WTC11 (cell line): ENCODE data around the gene RNF133. TPM values are rescaled to one million over a fixed set of nuclear protein-coding genes. Genes with fewer than 3 reads are reported as not detected.

Experiments
- ATAC-seq: fragments of 200-7000 bp; cut with Tn5 transposase; 2 replicates; pipeline ENCODE4 v1.10.0; 2021; ENCODE audit warnings: mild to moderate bottlenecking, moderate library complexity
- CTCF ChIA-PET: fragments of 300-600 bp; sonication (Branson Sonifier 250); formaldehyde crosslinking; loops from one replicate; lab custom pipeline; 2021; ENCODE audit warnings: antibody characterized with exemption; lab: Charles Lee
- POLR2A ChIA-PET: fragments of 350-600 bp; sonication (Branson Sonifier 250); formaldehyde crosslinking; loops from one replicate; lab custom pipeline; 2021; ENCODE audit warnings: antibody characterized with exemption; lab: Charles Lee
- DNase-seq: peaks from one replicate; pipeline ENCODE4 v3.0.0; 2021; ENCODE audit warnings: low spot score
- H3K27ac Mint-ChIP-seq: 2 replicates; pipeline ENCODE4 v1.8.0; 2021; ENCODE audit warnings: mixed read lengths
- H3K27me3 Mint-ChIP-seq: 2 replicates; pipeline ENCODE4 v1.8.0; 2021; ENCODE audit warnings: low read depth, mild to moderate bottlenecking, moderate library complexity, mixed read lengths
- H3K36me3 Mint-ChIP-seq: 2 replicates; pipeline ENCODE4 v1.8.0; 2021; ENCODE audit warnings: mixed read lengths
- H3K4me1 Mint-ChIP-seq: 2 replicates; pipeline ENCODE4 v1.8.0; 2022; ENCODE audit warnings: mixed read lengths
- H3K4me3 Mint-ChIP-seq: 2 replicates; pipeline ENCODE4 v1.8.0; 2021; ENCODE audit warnings: mild to moderate bottlenecking, moderate library complexity, mixed read lengths
- H3K9me3 Mint-ChIP-seq: 2 replicates; pipeline ENCODE4 v1.8.0; 2021; ENCODE audit warnings: mixed read lengths
- AR ChIP-seq: fragments of 250-450 bp; sonication (Bioruptor Pico); IDR thresholded peaks from 2 replicates; pipeline ENCODE4 v1.9.0; 2021; ENCODE audit warnings: mild to moderate bottlenecking
- ARID4B ChIP-seq: sonication (generic); formaldehyde crosslinking; IDR thresholded peaks from 2 replicates; pipeline ENCODE4 v1.8.0; 2023; ENCODE audit warnings: missing genetic modification reagents, mild to moderate bottlenecking, borderline replicate concordance
- ATF2 ChIP-seq: sonication (generic); formaldehyde crosslinking; IDR thresholded peaks from 2 replicates; pipeline ENCODE4 v1.8.1; 2022; ENCODE audit warnings: low read depth, missing genetic modification reagents, borderline replicate concordance
- CBFB ChIP-seq: sonication (generic); formaldehyde crosslinking; IDR thresholded peaks from 2 replicates; pipeline ENCODE4 v1.8.1; 2022; ENCODE audit warnings: mild to moderate bottlenecking, low read depth, missing genetic modification reagents
- ELF4 ChIP-seq: sonication (generic); formaldehyde crosslinking; IDR thresholded peaks from 2 replicates; pipeline ENCODE4 v1.8.1; 2022; ENCODE audit warnings: low read depth, mild to moderate bottlenecking, moderate library complexity, missing genetic modification reagents
- GRHL2 ChIP-seq: fragments of 250-450 bp; sonication (Bioruptor Pico); IDR thresholded peaks from 2 replicates; pipeline ENCODE4 v1.8.0; 2022; ENCODE audit warnings: mild to moderate bottlenecking, moderate library complexity; ENCODE audit not compliant: insufficient replicate concordance, severe bottlenecking
- MYBL2 ChIP-seq: sonication (generic); formaldehyde crosslinking; IDR thresholded peaks from 2 replicates; pipeline ENCODE4 v1.8.1; 2023; ENCODE audit warnings: mild to moderate bottlenecking, moderate library complexity, missing genetic modification reagents
- NFATC4 ChIP-seq: fragments of 250-450 bp; sonication (Bioruptor Pico); IDR thresholded peaks from 2 replicates; pipeline ENCODE4 v1.9.0; 2021; ENCODE audit warnings: mild to moderate bottlenecking
- SMAD4 ChIP-seq: sonication (generic); formaldehyde crosslinking; IDR thresholded peaks from 2 replicates; pipeline ENCODE4 v1.8.0; 2022; ENCODE audit warnings: mild to moderate bottlenecking, missing genetic modification reagents
- ZNF219 ChIP-seq: sonication (generic); formaldehyde crosslinking; IDR thresholded peaks from 2 replicates; pipeline ENCODE4 v1.8.0; 2023; ENCODE audit warnings: missing genetic modification reagents, mild to moderate bottlenecking, borderline replicate concordance
- ZNF263 ChIP-seq: sonication (generic); formaldehyde crosslinking; IDR thresholded peaks from 2 replicates; pipeline ENCODE4 v1.8.1; 2022; ENCODE audit warnings: low read depth, mild to moderate bottlenecking, moderate library complexity, missing genetic modification reagents
- ZNF416 ChIP-seq: fragments of 250-450 bp; sonication (Bioruptor Pico); IDR thresholded peaks from 2 replicates; pipeline ENCODE4 v1.9.0; 2021; ENCODE audit warnings: mild to moderate bottlenecking, inconsistent platforms
- ZNF512 ChIP-seq: sonication (generic); formaldehyde crosslinking; IDR thresholded peaks from 2 replicates; pipeline ENCODE4 v1.8.1; 2022; ENCODE audit warnings: missing genetic modification reagents, borderline replicate concordance
- ZNF671 ChIP-seq: fragments of 250-450 bp; sonication (Bioruptor Pico); IDR thresholded peaks from 2 replicates; pipeline ENCODE4 v1.8.0; 2021; ENCODE audit warnings: mild to moderate bottlenecking
- ZSCAN18 ChIP-seq: fragments of 250-450 bp; sonication (Bioruptor Pico); IDR thresholded peaks from 2 replicates; pipeline ENCODE4 v2.1.2; 2022; ENCODE audit warnings: mild to moderate bottlenecking, moderate library complexity
- total RNA-seq: library from RNA; stranded (reverse); gene quantifications from 3 replicates; pipeline ENCODE4 v1.2.3, GENCODE V29; 2021

The RNF133 gene
- total RNA-seq, 1 experiment from 2014 or later, result 0.15 TPM

- H3K27ac Mint-ChIP-seq, result no peak overlapping the region
- peaks cover 19% of the 10 kb centered on the region for H3K4me1 Mint-ChIP-seq
- peaks cover 12% of the 10 kb centered on the region for H3K9me3 Mint-ChIP-seq
- TF ChIP-seq ZSCAN18 (CRISPR knock-in tag), result no peak
- no peak for TF ChIP-seq GRHL2 (CRISPR knock-in tag)
- no peak for TF ChIP-seq CBFB (CRISPR knock-in tag)
- TF ChIP-seq ELF4 (CRISPR knock-in tag), result no peak
- TF ChIP-seq NFATC4 (CRISPR knock-in tag), result no peak
- TF ChIP-seq ARID4B, result no peak
- no peak for TF ChIP-seq ZNF219 (CRISPR knock-in tag)
- ChIA-PET CTCF (no interaction called here), POLR2A (no interaction called here)
- H3K27me3 Mint-ChIP-seq, result no peaks in the 10 kb centered on the region
- DNase-seq (no peak), ATAC-seq (no peak)
- H3K36me3 Mint-ChIP-seq, result peaks cover 9% of the 10 kb centered on the region
- H3K4me3 Mint-ChIP-seq, result no peak overlapping the region
Observed at GRCh38 chr7:122691569-122692235, 7.2 kb downstream of the RNF133 start.

GRCh38 chr7:122689346-122690109 is 9.4 kb downstream of the RNF133 start:
- Mint-ChIP-seq H3K36me3 (peaks cover 9% of the 10 kb centered on the region), H3K27ac (no peak overlapping the region), H3K27me3 (no peaks in the 10 kb centered on the region), H3K9me3 (peaks cover 12% of the 10 kb centered on the region), H3K4me1 (peaks cover 27% of the 10 kb centered on the region), H3K4me3 (no peak overlapping the region)
- ChIA-PET CTCF (interaction anchor here (0.6 to 2.2 kb wide), 8 partner anchors 13 to 1044 kb away, joined by 3 to 10 read pairs (median 4); no protein-coding TSS in a partner anchor), POLR2A (no interaction called here)
- peak; percentile 21 for ATAC-seq
- no peak for DNase-seq
- TF ChIP-seq ZNF263 (no peak), MYBL2 (no peak)

GRCh38 chr7:122688400-122688998 is 10.4 kb downstream of the RNF133 start:
- no peak for ATAC-seq
- ChIA-PET CTCF (interaction anchor here (1.1 to 2.2 kb wide), 5 partner anchors 12 to 466 kb away, joined by 3 to 10 read pairs (median 6); no protein-coding TSS in a partner anchor), POLR2A (no interaction called here)
- Mint-ChIP-seq H3K36me3 (peaks cover 9% of the 10 kb centered on the region), H3K4me1 (peaks cover 27% of the 10 kb centered on the region), H3K27ac (no peak overlapping the region), H3K9me3 (peaks cover 12% of the 10 kb centered on the region), H3K27me3 (no peaks in the 10 kb centered on the region), H3K4me3 (no peak overlapping the region)
- no peak for DNase-seq
- TF ChIP-seq ZNF416 (CRISPR knock-in tag) (no peak), SMAD4 (CRISPR knock-in tag) (no peak), ZNF512 (CRISPR knock-in tag) (no peak), AR (CRISPR knock-in tag) (no peak), ZNF671 (CRISPR knock-in tag) (no peak), CBFB (CRISPR knock-in tag) (no peak), ATF2 (CRISPR knock-in tag) (no peak)
